Measurements from ENCODE around the gene UST.
"Not testable (repeated sequence)": the region's sequence is repeated elsewhere in the genome, so short reads cannot be mapped to it uniquely, and the experiment has no call there.

The UST gene

GRCh38 chr6:148768646-148769270 is 21.9 kb downstream of the UST start:
- no peak for DNase-seq

- no peak for DNase-seq
Observed at GRCh38 chr6:148769304-148769968, 22.6 kb downstream of the UST start.

DNA sequence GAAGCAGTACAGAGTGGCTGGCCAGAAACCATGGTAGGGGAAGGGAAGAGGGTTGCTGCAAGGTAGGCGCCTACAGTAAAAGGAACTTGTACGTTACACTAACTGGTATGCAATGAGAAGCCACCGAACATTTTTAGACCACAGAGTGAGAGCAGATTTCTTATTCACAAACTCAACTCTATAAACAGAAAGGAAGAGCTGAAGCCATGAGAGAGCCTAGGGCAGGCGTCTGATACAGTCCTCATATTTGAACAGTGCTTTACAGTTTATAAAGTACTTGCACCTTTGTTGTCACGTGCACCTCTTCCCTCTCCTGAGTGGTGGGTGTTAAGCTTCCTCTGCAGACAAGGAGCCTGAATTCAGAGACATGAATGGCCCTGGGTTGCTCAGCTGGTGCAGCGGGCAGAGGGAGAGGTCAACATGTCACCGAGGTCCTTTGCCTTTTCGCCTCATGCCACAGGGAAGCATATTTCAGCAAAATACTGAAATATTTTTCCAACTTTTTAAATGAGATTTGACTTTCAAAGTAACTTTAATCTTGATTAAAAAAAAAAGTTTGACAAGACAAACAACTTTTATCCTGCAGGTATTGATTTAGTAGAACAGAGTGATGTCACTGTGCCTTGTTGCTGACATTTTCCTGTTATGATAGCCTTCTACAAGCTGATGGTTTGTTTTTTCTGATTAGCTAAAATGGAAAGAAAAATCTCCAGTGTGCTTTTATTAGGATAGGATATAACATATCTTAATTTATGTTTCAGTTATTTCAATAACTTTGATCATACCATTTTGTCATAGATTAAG is 23.8 kb downstream of the UST start:
- DNase-seq: no peak

- DNase-seq: no peak
Observed at GRCh38 chr6:148771212-148771601, 24.4 kb downstream of the UST start.

GRCh38 chr6:148771896-148772554 is 25.2 kb downstream of the UST start:
- DNase-seq: no peak

GRCh38 chr6:148775161-148775560 is 28.3 kb downstream of the UST start:
- DNase-seq: no peak

DNA sequence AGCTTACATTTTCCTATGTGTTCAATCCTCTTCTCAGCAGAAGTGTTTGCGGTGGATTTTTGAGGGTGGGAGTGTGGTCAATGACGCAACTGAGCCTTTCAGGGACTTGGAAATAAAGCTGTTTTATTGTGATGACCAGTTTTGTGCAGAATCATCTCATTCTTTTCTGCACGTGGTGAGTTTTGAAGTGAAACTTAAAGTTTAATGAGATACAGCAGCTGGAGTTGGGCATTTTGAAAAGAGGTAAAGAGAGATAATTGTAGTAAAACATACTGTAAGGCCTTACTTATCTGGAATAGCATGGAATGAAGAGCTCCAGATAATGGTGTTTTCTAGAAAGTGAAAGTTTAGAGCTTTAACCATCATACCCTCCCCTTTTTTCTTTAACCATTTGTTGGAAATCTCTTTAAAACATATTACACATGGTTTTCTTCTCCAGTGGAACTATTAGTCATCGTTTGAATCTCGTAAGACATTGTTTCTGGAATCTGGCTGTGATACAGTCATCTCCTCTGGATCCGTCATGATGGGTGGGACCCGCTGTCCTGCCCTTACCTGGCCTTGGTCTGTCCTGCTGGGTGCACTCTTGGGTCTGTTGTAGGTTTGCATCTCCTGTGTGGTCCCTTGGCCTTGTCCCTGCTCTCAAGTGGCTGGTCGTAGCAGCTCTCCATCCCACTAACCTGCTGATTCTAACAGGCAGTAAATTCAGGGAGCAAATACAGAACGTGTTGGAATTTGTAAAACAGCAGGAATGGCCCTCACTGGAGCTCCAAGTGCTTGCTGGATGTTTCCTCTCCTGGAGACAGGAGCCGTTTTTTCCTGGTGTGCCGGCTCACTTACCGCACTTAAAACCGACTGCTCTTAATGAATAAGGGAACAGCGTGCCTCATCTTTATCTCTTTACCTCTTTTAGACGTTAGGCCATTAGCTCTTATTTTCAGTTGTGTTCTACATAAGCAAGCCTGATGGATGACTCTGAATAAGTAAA is 29.8 kb downstream of the UST start:
- no peak for DNase-seq

- no peak for DNase-seq
Observed at GRCh38 chr6:148779142-148779562, 32.3 kb downstream of the UST start.

- not testable (repeated sequence) for DNase-seq
Observed at GRCh38 chr6:148780423-148780822, 33.6 kb downstream of the UST start.

GRCh38 chr6:148780918-148781436 is 34.1 kb downstream of the UST start:
- DNase-seq: no peak

- DNase-seq: no peak
Observed at GRCh38 chr6:148789948-148790347, 43.1 kb downstream of the UST start.

DNA sequence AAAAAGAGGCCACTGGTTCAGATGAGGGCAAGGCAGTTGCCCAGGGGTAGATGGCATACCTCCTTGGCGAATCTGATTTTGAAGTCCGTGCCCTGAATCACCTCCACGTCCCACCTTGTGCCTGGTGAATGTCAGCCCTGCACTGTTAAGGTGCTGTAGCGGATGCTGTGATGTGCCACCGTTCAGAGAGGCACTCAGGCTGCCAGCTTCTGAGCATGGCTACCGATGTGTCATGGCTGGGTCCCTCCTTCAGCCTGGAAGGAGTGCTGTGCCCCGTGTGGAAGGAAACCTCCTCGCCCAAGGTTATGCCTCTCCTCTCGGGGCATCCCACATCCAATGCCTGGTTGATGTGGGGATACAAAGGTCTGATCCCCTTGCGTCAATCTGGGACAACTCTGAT is 43.6 kb downstream of the UST start:
- no peak for DNase-seq

DNA sequence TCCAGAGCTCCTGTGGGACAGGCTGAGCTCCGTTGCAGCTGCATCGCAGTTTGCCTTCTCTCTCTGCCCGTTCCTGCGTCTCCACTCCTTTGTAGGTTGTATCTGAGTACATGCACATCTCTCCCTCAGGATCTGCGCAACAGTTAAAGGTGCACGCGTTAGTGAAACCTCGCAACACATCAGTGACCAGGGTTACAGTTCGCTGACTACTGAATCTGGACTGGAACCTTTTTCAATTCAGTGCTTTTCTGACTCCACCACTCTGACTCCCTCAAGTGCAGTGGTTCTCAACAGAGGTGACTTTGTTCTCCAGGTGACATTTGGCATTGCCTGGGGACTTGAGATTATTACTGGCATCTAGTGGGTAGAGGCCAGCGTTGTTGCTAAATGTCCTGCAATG is 44.0 kb downstream of the UST start:
- no peak for DNase-seq

GRCh38 chr6:148791372-148791771 is 44.5 kb downstream of the UST start:
- DNase-seq: no peak

GRCh38 chr6:148793721-148794120 is 46.9 kb downstream of the UST start:
- no peak for DNase-seq

GRCh38 chr6:148794797-148795196 is 48.0 kb downstream of the UST start:
- no peak for DNase-seq

- no peak for DNase-seq
Observed at GRCh38 chr6:148795563-148795962, 48.7 kb downstream of the UST start.

GRCh38 chr6:148799647-148800046 is 52.8 kb downstream of the UST start:
- DNase-seq: no peak

DNA sequence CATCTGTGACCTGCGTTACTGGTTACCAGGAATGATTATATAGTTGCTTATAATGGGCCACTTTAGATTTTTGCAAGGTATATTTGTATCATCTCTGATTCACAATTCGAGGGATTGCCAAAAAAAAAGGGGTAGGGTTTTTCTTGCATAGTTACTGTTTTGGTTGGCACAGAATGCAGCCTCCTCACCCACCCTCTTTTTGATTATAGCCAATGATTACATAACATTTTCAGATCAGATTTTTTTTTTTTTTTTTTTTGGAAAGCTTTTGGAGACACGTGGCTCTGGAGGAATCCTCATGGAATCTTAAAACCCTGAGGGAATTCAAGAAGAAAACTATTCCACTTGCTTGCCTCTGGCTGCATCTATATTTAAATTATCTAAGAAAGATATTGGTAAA is 53.7 kb downstream of the UST start:
- no peak for DNase-seq

DNA sequence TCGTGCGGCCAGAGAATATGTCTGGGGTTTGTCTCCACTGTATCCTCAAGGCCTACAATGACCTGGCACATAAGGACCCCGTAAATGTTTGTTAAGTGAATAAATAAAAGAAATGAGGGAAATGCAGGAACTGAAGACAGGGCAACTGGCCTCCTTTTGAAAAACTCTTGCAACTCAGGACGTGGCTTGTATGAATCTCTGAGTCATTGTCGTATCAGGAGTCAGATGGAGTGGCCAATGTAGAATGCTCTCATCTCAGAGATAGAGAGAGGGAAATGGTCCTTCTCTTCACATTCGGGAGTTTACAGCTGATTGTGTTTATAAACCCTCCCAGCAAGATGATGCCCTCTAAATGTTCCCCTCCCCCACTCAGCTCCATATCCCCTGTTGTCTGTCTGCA is 57.1 kb downstream of the UST start:
- DNase-seq: no peak

GRCh38 chr6:148805777-148806176 is 58.9 kb downstream of the UST start:
- DNase-seq: no peak

DNA sequence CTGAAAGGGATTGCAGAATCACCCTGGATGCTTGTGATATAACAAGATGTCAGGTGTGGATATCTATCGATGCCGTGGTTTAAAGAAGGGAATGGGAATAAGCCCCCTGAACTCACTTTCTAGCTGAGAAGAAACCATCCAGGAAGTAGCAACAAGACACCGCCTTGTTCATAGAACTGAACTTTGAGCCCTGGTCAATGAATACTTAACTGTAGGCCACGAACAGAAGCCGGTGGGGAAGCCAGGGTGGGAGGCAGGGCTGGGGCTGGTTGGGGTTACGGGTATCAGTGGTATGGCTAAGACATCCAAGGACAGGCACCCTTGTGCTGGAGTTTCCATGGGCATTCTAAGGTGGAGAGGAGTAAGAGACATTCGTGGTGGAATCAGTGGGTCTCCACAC is 61.0 kb downstream of the UST start:
- no peak for DNase-seq
